ENCODE results near the gene NEDD4L.

The NEDD4L gene

GRCh38 chr18:58336605-58337004 is 292.6 kb downstream of the NEDD4L start:
- no peak overlapping the region for H3K4me3 ChIP-seq (ENCODE audit: low read depth, low read length)
- POLR2A ChIA-PET, result no interaction called here
- no peak for DNase-seq (ENCODE audit: low read depth, low spot score)
- CTCF ChIA-PET, result interaction anchor here (1.3 to 2.8 kb wide), 8 partner anchors 8 to 428 kb away, joined by 3 to 8 read pairs (median 6); no protein-coding TSS in a partner anchor
- no peak for TF ChIP-seq CTCF (IDR thresholded peaks at IDR 0.05; ENCODE audit: insufficient read depth, low read length, missing control alignments)

- no peak overlapping the region for H3K4me3 ChIP-seq (ENCODE audit: low read depth, low read length)
- DNase-seq (ENCODE audit: low read depth, low spot score), result no peak
- no peak for TF ChIP-seq CTCF (IDR thresholded peaks at IDR 0.05; ENCODE audit: insufficient read depth, low read length, missing control alignments)
- CTCF ChIA-PET, result interaction anchor here (1.1 to 2.2 kb wide), 5 partner anchors 10 to 158 kb away, joined by 4 to 8 read pairs (median 4); no protein-coding TSS in a partner anchor
- POLR2A ChIA-PET, result no interaction called here
Observed at GRCh38 chr18:58337285-58337684, 293.3 kb downstream of the NEDD4L start.

GRCh38 chr18:58337686-58338085 is 293.7 kb downstream of the NEDD4L start:
- POLR2A ChIA-PET, result no interaction called here
- no peak for DNase-seq (ENCODE audit: low read depth, low spot score)
- no peak overlapping the region for H3K4me3 ChIP-seq (ENCODE audit: low read depth, low read length)
- CTCF ChIA-PET, result interaction anchor here (1.1 to 1.7 kb wide), 3 partner anchors 10 to 16 kb away, joined by 4 read pairs; no protein-coding TSS in a partner anchor
- TF ChIP-seq CTCF (IDR thresholded peaks at IDR 0.05; ENCODE audit: insufficient read depth, low read length, missing control alignments), result no peak

DNA sequence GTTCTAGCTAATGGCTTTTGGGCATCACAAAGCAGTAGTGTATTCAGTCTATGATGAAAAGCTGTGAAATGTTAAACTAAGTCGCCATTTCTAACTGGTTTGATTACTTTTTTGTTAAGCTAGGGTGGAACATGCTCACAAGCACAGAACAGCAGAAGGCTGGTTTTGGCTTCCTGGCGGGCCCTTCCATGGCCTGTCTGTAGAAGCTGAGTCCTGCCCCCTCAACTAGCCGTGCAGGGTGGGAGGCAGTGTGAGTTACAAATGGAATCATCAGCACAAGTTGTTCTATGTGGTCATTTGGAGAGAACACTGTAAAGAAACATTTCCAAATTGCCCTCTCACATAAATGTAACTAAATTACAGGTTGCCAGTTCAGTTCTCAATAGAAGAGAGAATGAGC is 294.1 kb downstream of the NEDD4L start:
- ChIA-PET CTCF (interaction anchor here (1.1 to 1.7 kb wide), 4 partner anchors 9 to 24 kb away, joined by 4 to 5 read pairs (median 4); no protein-coding TSS in a partner anchor), POLR2A (no interaction called here)
- no peak for TF ChIP-seq CTCF (IDR thresholded peaks at IDR 0.05; ENCODE audit: insufficient read depth, low read length, missing control alignments)
- no peak for DNase-seq (ENCODE audit: low read depth, low spot score)
- H3K4me3 ChIP-seq (ENCODE audit: low read depth, low read length), result no peak overlapping the region

- H3K4me3 ChIP-seq (ENCODE audit: low read depth, low read length), result no peak overlapping the region
- ChIA-PET CTCF (interaction anchor here (1.1 to 1.6 kb wide), 6 partner anchors 9 to 425 kb away, joined by 3 to 5 read pairs (median 4); no protein-coding TSS in a partner anchor), POLR2A (no interaction called here)
- no peak for TF ChIP-seq CTCF (IDR thresholded peaks at IDR 0.05; ENCODE audit: insufficient read depth, low read length, missing control alignments)
- DNase-seq (ENCODE audit: low read depth, low spot score), result no peak
Observed at GRCh38 chr18:58338961-58339592, 295.1 kb downstream of the NEDD4L start.

DNA sequence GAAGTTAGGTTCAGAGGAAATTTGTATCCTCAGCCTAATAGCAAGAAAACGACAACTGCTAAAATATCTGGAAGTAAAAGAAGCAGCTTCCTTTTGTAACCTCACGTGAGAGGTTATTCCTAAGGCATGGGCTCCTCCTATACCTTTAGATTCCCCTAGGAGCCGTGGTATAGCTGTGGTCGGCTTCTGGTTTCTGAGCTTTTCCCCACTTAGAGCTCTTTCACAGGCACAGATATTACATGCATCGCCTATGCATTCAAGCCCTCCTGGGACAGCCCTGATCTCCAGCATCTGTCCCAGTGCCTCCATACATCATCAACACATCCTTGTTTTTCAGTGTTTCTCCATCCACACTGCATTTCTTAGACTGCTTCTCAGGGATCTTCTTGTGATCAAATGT is 295.9 kb downstream of the NEDD4L start:
- no peak overlapping the region for H3K4me3 ChIP-seq (ENCODE audit: low read depth, low read length)
- DNase-seq (ENCODE audit: low read depth, low spot score), result no peak
- TF ChIP-seq CTCF (IDR thresholded peaks at IDR 0.05; ENCODE audit: insufficient read depth, low read length, missing control alignments), result no peak
- ChIA-PET CTCF (interaction anchor here (1.2 to 1.6 kb wide), 4 partner anchors 8 to 159 kb away, joined by 3 to 5 read pairs (median 4); no protein-coding TSS in a partner anchor), POLR2A (no interaction called here)

All from AG04449 (cell line).